ENCODE measurements around the gene CFAP119.

- TF ChIP-seq CTCF (conservative IDR thresholded peaks at IDR 0.05 in 1 of 2, IDR thresholded peaks at IDR 0.05 in 1 of 2; ENCODE audit: extremely low read depth in 1 of 2, insufficient read depth in 1 of 2, low read depth in 1 of 2, low read length in 2 of 2) (no peak), EZH2 (IDR thresholded peaks at IDR 0.05; ENCODE audit: borderline replicate concordance, low read length) (no peak)
Measured at GRCh38 chr16:30775392-30776188, 13.7 kb upstream of the CFAP119 start.

Measured in mammary epithelial cell (primary cell).